HG03108 (cell line): ENCODE results near the gene MAD1L1.
"Not testable (repeated sequence)": the region's sequence is repeated elsewhere in the genome, so short reads cannot be mapped to it uniquely, and the experiment has no call there.

Experiments used
- ATAC-seq: cut with Tn5 transposase; IDR thresholded peaks from one replicate; pipeline ENCODE4 v1.9.1; 2021; ENCODE audit warnings: moderate library complexity; ENCODE audit not compliant: unreplicated experiment

The MAD1L1 gene

GRCh38 chr7:1876641-1877040, 356.1 kb downstream of the MAD1L1 start:
- ATAC-seq: not testable (repeated sequence)

DNA sequence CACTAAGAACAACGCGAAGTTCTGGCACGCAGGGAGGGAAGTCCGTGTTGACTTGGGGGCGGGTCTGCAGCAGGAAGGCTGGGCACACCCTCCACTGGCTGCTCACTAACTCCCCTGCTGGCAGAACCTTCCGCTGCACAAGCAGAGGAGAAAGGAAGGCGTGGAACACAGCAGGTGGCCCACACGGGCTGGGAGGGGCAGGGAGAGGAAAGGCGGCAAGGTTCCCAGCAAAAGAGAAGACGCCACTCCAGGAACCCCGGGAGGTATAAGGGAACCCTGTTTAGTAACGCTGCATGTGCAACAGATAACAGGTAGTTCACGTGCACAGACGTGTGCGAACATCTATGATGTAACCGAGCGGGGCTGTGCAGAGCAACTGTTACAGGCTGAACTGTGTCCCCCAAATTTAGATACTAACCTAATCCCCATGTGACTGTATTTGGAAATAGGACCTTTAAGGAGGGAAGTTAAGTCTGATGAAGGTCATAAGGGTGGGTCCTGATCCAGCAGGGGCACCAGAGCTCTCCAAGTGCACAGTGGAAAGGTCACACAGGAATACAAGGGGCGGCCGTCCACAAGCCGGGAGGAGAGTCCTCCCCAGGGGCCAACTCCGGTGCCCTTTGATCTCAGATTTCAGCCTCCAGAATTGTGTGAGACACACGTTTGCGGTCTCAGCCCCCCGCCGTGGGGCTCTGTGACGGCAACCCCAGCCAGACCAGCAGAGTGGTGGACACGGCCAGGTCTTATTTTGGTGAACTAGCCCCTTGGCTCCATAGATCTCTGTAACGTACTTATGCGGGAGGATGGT, 357.1 kb downstream of the MAD1L1 start:
- not testable (repeated sequence) for ATAC-seq

- not testable (repeated sequence) for ATAC-seq
These were observed 358.0 kb downstream of the MAD1L1 start for GRCh38 chr7:1874590-1875391.

DNA sequence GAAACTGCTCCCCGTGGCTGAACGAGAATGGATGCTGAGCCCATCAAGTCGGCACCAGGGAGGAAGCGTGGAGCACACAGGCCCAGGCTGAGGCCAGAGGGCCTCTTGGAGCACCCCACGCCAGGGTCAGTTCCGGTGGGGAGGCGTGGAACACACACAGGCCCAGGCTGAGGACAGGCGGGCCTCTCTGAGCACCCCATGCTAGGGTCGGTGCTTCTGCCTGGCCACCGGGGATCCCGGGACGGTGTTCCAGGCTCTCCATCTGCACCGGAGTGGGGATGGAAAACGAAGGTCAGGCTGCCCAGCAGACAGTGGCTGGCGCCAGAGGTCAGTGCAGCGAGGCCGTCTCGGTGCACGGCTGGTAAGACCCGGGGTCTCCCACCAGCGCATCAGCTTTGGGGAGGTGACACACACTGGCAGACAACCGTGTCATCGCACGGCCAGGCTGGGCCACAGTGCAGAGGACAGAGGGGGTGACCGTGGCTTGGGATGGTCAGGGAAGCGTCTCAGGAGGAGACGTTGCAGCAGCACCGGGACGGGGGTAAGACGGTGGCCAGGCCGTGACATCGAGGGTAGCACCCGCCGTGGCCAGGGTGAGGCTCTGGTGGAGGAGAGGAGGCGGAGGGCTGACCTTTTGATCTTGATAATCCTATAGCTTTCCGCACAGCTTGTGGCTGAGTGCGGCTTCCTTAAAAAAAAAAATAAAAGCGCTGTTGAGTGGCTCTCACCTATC, 358.7 kb downstream of the MAD1L1 start:
- no peak for ATAC-seq

GRCh38 chr7:1873421-1873820, 359.3 kb downstream of the MAD1L1 start:
- ATAC-seq: no peak

GRCh38 chr7:1873070-1873405, 359.7 kb downstream of the MAD1L1 start:
- no peak for ATAC-seq

GRCh38 chr7:1872191-1873069, 360.3 kb downstream of the MAD1L1 start:
- no peak for ATAC-seq

DNA sequence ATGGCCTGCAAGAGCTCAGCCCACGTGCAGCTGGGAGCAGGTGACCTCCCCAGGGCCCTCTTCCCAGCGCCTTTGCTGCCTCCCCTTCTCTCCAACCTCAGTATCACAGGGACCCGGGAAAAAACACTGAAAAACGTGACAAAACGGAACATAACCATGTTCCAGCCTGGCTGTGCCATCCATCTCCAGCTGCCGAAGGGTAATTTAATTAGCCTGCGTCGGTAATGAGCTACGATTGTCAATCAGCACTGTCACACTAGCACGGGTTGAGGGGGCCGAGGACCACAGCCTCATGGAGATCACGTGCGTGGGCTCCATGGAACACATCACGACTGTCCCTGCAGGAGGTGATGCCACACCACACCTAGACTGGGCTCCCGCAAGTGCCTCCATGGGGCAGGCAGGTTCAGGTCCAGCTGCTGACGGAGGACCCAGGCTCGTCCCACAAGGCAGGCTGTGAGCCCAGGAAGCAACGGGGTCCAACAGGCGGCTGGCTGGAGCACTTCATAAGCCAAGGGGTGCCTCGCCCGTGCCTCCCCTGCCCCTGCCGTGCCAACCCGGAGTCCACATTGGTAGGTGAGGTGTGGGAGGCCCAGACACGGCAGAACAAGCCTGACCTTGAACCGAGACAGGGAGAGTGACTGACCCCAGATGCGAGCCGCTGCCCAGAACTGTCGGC, 363.2 kb downstream of the MAD1L1 start:
- ATAC-seq: no peak

DNA sequence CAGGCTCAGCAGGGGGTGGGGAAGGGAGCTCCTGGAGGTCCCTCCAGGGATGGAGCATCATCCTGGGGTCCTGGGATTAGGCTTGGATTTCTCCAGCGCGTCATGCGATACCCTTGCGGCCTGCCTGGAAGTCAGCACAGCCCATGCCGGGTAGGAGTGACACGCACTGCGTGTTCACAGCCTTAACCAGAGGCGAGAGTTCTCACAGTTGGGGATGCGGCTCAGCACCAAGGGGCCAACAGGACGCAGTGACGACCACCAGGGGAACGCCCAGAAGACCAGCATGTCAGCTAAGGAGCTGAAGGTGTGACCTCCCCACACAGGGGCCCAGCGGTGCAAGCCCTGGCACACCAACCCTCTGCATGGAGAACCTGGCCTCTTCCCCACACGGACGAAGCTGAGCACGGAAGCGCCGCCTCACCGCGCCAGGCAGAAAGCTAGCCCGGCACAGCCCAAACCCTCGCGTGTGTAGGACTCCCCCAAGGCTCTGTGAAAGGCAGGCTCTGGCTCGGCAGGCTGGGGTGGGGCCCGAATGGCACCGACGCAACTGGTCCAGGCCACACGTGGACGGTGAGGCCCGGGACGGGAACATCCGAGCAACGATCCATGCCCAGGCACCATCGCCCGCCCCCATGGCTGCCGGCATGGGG, 364.1 kb downstream of the MAD1L1 start:
- no peak for ATAC-seq

DNA sequence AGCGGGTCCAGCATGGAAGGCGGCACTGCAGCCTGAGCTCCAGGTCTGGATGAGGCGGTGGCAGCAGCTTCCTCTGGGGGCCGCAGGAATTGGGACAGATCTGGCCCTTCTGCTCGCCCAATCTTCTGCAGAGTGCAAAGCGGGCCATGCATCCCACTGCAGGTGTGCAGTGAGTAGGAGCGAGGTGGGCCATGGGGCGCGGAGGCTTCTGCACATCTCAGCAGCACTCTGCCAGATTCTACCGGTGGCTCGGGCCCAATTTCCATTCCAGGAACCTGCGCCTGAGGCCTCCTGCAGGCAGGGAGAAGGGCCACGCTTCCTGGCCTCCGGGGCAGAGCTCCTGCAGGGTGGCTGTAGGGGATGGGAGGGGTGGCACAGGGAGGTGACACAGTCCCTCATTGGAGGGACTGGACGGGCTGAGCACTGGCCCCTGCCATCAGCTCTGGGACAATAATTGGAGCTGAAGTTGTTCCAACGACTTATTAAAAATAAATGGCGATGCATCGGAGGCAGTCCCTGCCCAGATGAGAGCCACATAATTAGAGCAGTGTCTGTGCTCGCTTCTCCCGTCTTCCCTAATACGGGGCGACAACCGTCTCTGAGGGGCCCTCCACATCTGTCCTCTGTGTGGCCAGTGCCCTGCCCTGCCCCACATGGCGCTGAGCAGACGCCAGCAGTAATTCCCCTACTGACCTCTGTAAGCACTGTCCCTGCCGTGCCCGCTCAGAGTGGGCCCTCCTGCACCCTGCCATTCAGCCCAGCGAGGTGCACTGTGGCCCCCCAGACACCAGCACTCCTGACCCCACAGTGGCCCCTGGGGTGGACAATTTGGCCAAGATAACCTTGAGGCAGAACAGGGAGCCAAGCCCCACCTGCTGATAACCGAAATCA, 365.1 kb downstream of the MAD1L1 start:
- ATAC-seq: no peak

- no peak for ATAC-seq
These were observed 366.1 kb downstream of the MAD1L1 start for GRCh38 chr7:1866601-1867000.

GRCh38 chr7:1865571-1866255, 367.0 kb downstream of the MAD1L1 start:
- no peak for ATAC-seq

- no peak for ATAC-seq
These were observed 367.7 kb downstream of the MAD1L1 start for GRCh38 chr7:1865000-1865555.

GRCh38 chr7:1864161-1864940, 368.4 kb downstream of the MAD1L1 start:
- no peak for ATAC-seq

DNA sequence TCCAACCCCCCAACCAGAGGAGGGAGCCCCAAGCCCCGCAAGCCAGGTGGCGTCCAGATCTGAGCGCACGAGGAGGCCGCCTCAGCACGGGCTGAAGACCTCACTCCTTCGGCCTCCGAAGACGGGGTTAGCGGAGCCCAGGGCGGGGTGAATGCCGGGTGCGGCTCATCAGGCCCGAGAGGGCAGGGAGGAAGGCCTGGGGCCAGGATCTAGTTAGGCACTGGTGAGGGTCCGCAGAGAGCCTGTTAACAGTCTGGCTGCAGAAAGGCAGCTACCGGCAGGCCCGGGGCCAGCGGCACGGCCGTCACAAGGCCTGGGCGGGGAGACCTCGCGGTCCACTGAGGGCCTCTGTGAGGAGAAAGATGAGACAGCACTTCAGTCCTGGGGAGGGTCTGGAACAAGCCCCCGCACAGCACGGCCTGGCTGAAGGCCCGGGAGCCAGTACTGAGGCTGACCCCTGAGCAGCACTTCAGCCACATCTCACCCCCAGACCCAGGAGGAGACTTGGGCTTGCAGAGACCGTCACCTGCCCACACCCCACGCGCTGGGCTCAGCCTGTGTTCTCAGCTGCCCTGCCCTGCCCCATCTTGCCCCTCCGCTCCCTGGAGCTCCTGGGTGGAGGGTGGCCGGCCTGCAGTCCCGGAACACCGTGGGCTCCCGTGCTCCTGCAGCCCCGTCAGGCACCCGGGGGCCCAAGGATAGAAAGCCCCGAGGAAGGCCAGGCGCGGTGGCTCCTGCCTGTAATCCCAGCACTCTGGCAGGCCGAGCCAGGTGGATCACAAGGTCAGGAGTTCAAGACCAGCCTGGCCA, 369.4 kb downstream of the MAD1L1 start:
- ATAC-seq: no peak

- no peak for ATAC-seq
These were observed 370.2 kb downstream of the MAD1L1 start for GRCh38 chr7:1862560-1862959.
